Measurements from ENCODE around the gene THSD4.
"Not testable (repeated sequence)": the region's sequence is repeated elsewhere in the genome, so short reads cannot be mapped to it uniquely, and the experiment has no call there.

THSD4 gene

DNA sequence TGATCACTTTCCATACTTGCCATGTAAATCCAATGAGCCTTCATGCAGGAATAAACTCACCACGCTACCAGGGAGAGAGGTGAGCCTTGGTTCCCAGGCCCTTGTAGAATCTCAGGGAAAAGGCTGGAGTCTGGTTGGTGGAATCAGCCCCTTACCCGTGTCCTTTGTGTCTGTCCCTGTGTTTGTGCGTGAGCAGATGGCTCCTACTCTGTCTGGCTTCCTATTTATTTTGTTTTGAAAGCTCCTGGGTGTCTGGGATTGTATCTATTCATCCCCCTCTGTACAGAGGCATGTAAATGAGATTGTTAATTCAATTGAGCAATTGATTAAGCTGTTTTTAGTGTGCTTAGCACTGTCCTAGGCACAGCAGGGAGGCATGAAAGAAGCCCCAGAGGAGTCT lies 278.1 kb downstream of the THSD4 start:
- DNase-seq = no peak

DNA sequence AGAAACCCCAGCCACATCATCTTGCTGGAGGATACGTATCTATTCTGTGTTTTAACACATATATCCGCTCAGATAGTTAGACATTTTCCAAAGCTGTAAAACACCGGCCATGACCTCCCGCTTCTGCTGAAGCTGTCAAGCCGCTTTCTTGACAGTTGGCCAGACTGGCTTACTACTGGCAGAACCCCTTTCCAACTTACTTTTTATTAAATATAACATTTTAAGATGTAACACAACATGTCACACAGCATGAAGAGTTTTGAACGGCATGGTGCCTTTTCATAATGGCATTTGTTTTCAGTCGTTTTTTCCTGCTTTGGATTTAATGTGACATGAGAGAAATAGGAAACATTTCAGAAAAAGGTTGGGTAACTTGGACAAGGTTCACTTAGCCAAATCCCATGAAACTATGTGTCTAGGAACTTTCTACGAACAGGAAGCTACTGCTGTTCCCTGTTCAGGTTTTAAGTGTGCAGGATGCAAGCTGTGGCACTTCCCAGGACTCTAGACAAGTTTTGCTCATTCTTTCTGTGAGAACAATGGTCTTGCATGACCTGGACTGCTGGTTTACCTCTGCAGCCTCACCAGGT lies 281.4 kb downstream of the THSD4 start:
- no peak for DNase-seq

DNA sequence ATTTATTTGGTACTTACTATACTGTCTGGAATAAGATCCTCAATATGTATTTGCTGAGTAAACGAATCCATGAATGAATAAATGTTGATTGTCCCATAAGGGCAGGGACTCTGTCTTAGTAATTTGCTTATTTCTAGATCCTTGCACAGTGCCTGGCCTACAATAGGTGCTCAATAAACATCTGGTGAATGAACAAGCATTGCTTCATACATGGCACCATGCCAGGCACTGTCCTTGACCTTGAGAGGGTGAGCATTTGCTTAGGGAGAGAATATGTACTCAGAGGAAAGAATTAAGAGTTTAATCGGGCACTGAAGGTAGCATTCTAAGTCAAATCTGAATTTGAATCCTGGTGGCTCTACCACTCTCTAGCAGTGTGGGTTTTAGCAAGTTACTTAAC lies 282.1 kb downstream of the THSD4 start:
- no peak for DNase-seq

DNA sequence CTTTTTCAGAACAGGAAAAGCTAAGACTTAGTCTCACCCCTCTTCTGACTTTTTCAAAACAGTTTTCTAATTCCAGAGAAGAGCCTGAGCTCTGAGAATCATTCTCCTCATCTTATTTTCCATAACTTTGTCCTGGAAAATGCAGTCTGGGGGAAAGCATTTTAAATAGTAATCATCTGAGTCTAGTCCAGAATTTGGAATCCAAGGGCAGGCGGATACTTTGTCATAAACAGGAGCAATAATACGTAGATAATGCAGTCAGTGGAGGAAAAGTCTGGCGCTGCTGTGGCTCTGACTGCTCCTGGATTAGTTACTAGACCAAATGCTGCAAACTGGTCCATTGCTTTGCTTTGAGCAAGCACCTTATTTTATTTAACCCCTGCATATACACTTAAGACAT lies 285.0 kb downstream of the THSD4 start:
- DNase-seq = no peak

DNA sequence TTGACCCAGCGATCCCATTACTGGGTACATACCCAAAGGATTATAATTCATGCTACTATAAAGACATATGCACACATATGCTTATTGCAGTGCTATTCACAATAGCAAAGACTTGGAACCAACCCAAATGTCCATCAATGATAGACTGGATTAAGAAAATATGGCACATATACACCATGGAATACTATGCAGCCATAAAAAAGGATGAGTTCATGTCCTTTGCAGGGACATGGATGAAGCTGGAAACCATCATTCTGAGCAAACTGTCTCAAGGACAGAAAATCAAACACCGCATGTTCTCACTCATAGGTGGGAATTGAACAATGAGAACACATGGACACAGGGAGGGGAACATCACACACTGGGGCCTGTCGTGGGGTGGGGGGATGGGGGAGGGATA lies 286.5 kb downstream of the THSD4 start:
- not testable (repeated sequence) for DNase-seq

DNA sequence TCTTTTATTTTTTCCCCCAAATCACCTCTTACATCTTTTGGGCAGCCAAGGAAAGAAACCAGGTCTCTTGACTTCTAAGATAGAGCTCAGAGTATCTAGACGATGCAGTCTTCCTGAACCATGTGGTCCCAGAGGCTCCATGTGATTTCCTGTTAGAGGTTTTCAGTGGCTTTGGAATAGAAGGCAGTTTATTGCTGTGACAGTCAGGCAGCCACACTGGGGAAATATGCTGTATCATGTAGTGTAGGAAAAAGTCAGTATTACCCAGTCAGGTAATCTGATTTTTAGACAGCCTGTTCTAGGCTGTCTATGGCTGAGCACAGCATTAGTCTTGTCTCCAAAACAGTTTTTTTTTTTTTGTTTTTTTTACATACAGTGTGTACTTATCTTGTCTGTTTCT lies 294.3 kb downstream of the THSD4 start:
- DNase-seq = no peak

DNA sequence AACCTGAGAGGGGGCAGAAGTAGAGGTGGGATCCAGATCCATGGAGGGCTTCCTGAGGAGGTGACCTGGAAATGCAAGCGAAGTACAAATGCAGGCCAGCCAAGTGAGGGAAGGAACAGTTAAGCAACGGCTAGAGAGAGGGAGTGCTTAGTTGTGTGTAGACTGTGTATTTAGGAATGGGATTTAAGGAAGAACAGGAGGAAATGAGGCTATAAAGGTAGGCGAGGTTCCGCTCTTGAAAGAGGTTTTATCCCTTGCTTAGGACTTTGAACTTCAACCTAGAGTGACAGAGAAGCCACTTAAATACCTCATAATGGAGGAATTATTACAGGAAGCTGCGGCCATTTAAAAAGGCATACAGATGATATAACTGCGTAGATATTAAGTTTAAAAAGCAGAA lies 295.1 kb downstream of the THSD4 start:
- DNase-seq = no peak

DNA sequence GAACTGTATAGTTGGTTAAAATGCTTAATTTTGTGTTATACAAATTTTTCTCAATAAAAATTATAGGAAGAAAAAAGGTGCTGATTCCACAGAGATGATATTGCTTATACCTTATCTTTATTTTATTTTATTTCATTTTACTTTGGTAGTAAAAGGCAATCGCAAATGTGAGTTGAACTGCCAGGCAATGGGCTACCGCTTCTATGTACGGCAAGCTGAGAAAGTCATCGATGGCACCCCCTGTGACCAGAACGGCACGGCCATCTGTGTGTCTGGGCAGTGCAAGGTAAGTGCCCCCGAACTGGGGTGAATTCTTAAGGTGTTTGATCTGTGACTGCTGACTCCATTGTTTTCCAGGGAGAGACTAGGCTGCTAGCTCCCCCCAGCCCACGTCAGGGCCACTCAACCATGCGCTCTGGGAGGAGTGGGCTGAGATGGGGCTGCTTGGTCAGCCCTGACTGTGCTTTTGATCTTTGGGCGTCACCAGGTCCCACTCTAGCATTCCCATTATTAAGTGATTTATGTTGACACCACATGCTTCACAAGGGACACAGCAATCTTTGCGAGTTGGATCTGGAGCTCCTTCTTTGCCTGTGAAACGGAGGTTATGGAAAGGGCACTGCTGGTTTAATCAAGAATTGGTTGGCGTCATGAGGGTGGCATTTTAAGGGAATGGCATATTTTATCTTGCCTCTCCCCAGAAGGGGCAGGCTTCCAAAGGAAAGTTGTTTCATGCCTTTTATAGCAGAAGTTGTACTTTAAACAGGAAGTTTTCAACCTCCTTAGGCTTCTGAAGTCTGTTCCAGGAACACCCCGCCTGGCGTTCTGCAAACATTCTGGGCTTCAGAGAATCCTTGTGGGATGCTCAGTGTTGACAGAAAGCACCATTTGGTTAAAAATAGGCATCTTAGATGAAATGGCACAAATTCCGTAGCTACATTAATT lies 296.5 kb downstream of the THSD4 start:
- no peak for DNase-seq

DNA sequence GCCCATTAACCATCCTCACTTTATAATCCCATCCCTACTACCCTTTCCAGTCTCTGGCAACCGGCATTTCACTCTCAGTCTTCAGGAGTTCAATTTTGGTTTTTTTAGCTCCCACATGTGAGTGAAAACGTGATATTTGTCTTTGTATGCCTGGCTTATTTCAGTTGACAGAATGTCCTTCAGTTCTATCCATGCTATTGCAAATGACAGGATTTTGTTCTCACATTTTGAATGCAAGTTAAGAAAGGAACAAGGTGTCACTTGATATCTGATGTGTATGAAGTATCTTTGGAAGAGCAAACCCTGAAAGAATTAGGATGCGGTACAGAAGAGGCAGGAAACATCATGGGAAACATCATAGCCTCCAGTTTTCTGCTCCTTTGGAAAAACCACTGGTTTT lies 298.1 kb downstream of the THSD4 start:
- no peak for DNase-seq

DNA sequence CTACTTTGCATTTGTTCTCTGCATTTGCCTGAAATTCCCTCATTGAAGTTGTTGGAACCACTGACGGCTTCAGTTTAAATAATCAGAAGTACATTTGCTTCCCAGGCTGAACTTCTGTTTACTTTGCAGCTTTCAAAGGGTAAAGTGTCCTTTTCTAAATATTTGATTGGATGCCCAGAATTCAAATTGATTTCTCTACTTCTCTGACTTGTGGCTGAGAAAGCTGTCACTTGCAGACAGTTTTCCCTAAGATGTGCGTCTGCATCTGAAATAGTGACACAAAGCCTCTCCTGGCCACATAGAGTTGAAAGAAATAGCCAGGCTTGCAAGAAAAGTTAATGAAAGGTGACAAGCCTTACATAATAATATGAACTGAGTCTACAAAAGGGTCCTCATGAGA lies 299.6 kb downstream of the THSD4 start:
- DNase-seq = no peak

DNA sequence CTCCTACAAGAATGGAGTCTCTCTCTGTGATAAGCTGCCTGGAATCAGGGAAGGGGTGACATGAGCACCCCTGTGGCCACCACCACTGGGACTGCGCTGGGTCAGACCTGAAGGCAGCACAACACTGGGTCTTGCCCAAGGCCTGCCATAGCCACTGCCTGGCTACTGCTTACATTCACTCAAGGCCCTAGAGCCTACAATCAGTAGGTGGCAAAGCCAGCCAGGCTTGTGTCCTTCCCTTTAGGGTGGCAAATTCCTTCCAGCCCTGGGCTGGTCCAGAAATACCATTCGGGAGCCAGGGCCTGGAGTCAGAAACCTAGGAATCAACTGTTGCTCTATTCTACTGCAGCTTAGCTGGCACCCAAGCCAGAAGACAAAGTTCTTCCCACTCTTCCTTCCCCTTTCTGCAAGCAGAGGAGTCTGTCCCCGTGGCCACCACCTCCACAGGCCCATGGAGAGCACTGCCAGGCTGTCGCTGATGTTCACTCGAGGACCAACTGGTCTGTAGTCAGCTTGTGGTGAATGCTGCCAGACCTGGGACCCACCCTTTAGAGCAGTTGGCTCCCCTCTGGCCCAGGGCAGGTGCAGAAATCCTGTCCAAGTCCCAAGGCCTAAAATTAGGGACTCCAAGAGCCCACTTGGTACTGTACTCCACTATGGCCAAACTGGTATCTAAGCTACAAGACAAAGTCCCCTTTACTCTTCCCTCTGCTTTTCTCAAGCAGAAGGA lies 307.4 kb downstream of the THSD4 start:
- no peak for DNase-seq

DNA sequence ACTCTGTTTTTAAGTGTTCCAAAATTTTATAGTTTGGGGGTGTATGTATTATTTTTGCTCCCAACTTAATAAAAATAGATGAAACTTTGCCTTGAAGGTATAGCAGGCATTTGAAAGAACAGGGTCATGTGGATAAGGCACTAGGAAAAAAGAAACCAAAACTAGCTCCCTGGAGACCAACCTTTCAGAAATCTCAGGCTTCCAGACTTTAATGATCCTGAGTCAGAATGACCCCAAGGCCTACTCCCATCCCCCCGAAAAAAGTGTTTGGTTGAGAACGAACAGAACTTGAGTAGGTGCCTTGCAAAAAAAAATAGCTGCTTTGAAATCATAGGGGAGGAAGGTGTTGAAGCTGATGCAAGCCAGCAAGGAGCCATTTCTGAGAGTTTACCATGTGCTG lies 309.5 kb downstream of the THSD4 start:
- no peak for DNase-seq

DNA sequence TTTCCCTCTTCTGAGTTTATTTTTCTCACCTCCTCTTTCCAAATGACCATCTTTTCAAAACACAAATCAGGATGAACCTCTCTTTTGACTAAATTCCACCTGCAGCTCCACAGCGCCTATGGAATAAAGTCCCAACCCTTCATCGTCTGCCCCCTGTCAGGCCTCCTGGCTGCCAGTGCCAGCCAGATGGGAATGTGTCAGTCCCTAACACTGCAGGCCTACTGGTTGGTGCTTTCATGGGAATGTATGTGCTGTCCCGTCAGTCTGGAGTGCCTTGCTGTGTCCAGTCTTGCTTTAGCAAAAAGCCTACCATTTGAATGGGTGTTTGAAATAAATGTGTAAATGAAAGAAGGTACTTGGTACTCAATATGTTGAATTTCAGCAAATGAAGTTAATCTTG lies 310.1 kb downstream of the THSD4 start:
- DNase-seq = no peak

DNA sequence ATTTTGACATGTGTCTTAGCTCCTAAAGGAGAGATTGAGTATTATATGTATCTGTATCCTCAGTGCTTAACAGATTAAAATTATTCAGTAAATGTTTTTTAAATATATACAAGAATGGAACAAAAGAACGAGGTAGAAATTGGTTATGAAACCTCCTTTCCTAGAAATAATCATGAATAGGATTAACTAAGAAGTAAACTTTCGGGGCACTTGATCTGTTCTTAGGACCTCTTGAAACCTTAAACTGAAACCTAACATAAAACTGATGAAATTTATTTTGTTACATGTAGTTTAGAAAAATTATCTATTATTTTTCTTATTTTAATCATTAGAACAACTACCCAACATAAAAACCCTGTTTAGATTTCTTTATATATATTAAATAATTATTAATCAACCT lies 311.5 kb downstream of the THSD4 start:
- DNase-seq = no peak

DNA sequence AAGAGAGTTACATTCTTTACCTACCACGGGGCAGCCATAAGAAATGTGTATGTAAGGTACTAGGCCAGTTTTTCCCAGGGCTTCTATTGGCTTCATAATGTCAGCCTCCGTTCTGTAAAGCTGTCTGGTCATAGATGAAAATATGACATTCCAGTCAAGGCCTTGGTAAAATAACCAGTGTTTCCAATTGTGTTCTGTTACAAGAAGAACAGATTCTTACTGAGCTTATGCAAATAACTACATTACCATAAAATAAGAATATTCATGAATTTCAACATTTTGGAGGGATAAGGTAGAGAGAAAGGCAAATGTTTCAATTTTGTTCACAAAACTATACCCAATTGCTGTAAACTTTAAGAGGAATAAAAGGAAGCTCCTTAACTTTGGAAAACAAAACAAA lies 315.5 kb downstream of the THSD4 start:
- DNase-seq = no peak

DNA sequence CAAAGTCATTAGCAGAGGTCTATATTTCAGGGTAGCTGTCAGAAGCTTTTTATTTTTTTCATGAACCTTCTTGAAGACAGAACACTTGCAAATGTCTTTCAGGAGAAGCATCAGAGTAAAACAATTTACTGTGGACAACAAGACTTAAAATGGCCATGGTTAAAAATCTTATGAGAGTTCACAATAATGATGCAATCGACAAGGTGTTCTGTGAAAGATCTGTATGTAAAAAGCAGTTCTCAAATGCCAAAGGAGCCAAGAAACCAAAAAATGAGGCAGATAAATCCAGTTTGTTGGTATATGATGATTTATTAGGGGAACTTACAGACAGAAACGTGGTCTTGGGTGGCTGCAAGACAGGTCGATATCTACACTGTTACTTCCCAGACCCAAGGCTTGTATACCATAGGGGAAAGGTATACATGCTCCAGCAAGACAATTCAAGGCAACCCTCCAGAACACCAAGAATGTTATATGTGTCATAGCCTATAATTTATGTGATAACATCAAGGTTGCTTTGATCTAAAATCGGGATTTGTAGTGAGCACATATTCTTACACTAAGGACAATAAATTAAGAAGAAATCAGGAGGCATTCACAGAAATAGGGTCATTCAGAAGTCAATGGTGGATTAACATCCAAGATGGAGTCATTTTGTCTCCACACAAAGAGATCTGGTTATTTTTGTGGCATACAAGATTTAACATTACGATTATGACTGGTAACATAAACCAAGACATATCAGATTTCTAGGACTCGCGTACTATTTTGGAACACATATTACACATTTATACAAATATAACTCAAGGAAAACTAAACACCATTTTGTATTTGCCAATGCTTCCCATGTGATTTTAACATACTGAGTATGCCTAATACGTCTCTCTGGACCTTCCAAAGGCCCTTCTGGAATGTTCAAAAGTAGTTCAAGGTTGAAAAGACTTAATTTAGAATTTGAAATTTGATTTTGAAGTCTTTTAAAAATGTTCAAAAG lies 316.4 kb downstream of the THSD4 start:
- no peak for DNase-seq

DNA sequence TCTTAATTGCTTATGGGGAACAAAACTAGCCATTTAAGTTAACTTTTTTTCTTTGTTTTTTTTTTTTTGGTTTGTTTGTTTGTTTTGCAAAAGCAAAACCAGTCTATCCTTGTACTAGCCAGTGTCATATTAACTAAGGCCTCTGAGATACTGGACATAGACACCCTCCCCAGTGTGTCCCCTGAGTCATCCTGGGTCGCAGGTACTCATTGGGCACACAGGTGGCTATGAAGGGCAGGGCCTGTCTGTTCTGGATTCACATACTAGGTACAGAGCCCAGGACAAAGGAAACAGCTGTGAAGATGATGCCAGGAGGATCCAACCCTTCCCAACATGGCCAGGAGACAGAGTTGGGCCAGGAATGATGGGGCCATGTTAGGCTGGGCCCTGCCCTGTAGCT lies 318.1 kb downstream of the THSD4 start:
- no peak for DNase-seq

DNA sequence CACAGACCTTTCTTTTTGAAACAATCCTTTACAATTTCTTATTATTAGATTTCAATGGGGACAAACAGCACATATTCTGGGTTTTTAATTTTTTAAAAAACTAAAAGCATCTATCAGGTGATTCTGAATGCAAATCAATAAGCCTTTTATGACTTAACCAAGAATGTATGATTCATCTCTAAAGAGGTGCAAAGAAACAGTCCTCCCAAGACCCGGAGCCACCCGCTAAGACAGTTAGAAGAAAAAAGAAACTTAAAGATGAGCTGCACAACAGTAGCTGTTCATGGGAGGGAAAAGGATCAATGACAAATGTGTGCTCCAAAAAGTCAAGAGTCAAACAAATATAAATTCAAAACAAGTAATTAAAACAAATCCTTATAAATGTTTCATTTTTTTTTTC lies 319.5 kb downstream of the THSD4 start:
- DNase-seq = no peak

DNA sequence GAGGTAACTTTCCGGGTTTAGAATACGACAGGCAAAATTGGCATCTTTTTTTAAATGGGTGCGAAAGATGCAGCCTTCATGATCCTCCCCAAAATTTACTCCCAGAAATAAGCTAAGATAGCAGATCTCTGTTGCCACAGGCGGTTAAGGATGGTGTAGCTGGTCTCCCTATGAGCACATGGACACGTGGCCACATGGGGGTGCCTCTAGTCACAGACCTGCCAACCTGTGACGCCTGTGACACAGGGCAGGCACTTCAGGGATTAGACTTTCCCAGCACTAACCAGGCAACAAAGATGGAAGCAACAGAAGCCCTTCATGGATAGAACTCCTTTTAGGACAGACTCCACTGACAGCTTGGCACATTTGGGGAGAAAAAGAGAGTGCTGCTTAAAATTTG lies 320.3 kb downstream of the THSD4 start:
- no peak for DNase-seq

DNA sequence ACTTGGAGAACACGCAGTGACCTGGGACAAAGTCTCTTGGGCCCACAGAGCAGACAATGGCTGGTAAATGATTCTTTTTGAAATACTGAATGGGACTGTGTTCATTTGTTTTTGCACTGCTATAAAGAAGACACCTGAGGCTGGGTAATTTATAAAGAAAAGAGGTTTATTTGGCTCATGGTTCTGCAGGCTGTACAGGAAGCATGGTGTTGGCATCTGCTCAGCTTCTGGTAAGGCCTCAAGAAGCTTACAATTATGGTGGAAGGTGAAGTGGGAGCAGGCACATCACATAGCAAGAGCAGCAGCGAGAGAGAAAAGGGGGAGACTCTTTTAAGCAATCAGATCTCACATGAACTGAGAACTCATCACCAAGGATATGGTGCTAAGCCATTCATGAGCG lies 321.6 kb downstream of the THSD4 start:
- no peak for DNase-seq

DNA sequence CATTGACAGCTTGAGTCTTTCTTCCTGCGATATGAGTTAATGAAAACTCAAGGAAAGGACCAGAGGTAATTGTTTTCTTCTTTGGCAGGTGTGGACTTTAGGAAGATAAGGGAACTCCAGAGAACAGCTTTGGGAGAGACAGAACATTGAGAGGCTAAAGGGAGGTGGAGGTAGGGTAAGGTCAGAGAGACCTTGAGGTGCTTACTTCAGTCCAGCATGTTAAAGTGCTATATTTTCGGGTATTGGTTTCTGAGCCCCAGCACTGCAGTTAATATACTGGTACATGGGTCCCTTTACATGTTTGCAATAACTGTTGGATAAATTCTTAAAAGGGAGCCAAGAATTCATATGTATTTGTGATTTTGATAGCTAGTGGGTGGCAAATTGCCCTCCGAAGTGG lies 322.1 kb downstream of the THSD4 start:
- DNase-seq = no peak

DNA sequence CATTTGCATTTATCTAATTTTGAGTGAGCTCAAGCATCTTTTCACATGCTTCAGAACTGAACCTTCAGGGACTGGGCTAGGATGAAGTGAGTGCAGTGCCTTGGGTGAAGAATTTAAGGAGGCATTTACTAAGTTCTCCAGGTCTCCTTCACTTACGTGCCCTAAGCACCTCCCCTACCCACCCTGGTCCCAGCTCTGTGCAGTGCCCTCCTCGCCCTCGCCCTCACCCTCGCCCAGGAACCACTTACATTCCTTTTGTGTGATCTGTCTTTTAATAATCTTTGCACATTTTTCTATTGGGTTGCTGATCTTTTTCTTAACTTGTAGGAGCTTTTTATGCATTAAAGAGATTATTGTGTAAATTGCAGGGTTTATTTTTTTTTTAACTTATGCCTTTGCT lies 322.6 kb downstream of the THSD4 start:
- DNase-seq = no peak

DNA sequence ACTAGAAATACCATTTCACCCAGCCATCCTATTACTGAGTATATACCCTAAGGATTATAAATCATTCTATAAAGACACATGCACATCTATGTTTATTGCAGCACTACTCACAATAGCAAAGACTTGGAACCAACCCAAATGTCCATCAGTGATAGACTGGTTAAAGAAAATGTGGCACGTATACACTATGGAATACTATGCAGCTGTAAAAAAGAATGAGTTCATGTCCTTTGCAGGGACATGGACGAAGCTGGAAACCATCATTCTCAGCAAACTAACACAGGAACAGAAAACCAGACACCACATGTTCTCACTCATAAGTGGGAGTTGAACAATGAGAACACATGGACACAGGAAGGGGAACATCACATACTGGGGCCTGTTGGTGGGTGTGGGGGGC lies 324.2 kb downstream of the THSD4 start:
- not testable (repeated sequence) for DNase-seq

Data from T-helper 9 cell (primary cell).